ENCODE measurements around the gene RCOR1. TPM values are rescaled to one million over a fixed set of nuclear protein-coding genes. Genes with fewer than 3 reads are reported as not detected.

RCOR1 gene
- total and polyA plus RNA-seq, 7 experiments from 2014 or later: 0.63 to 34.4 (median 19.6) TPM

- H3K27me3 ChIP-seq (ENCODE audit: control insufficient read depth in 2 of 2, insufficient read depth in 2 of 2, low read length in 2 of 2): no peaks in the 10 kb centered on the region
- Mint-ChIP-seq H3K36me3 (peaks cover 0 to 11% (median 0%) of the 10 kb centered on the region in 5 donors), H3K27ac (peak overlapping the region; percentile 83 to 97 (median 92)), H3K27me3 (no peaks in the 10 kb centered on the region), H3K9me3 (peaks cover 0 to 2% (median 0%) of the 10 kb centered on the region in 11 donors), H3K4me3 (peak overlapping the region; percentile 48 to 79 (median 63)), H3K4me1 (peaks cover 14 to 44% (median 35%) of the 10 kb centered on the region in 7 donors)
- intact Hi-C loops (cut with micrococcal nuclease): loop anchor here (1.0 to 10.0 kb wide), 14 partner anchors 20 to 940 kb away; partner anchors contain the start of genes ZNF839 (in 2 of the 2), CDC42BPB (in 1 of the 2), MARK3 (in 1 of the 2) and XRCC3 (in 1 of the 2)
- H3K4me3 ChIP-seq (ENCODE audit: low read length): no peak overlapping the region
- ATAC-seq (peak; percentile 52), DNase-seq (peak; percentile 39 to 85 (median 76))
- no peaks in the 10 kb centered on the region for H3K36me3 ChIP-seq (ENCODE audit: control insufficient read depth in 2 of 3, insufficient read depth in 3 of 3, low read length in 3 of 3)
- H3K9me3 ChIP-seq (ENCODE audit: control insufficient read depth in 2 of 3, low read length in 3 of 3): no peaks in the 10 kb centered on the region
- ChIA-PET POLR2A (interaction anchor here (0.6 kb wide), 1 partner anchor 459 kb away, joined by 3 read pairs; no protein-coding TSS in a partner anchor), CTCF (interaction anchor here (0.7 to 1.4 kb wide), 2 partner anchors 9 to 244 kb away, joined by 3 read pairs; no protein-coding TSS in a partner anchor)
- H3K27ac ChIP-seq (ENCODE audit: low read depth, low read length): peak overlapping the region; percentile 79
- H3K4me1 ChIP-seq (ENCODE audit: control insufficient read depth in 2 of 2, insufficient read depth in 2 of 2, low read length in 2 of 2): peaks cover 13 to 30% of the 10 kb centered on the region in 2 donors
Measured at GRCh38 chr14:102774391-102775153, 182.1 kb downstream of the RCOR1 start.

- peak overlapping the region; percentile 63 to 98 (median 94) for H3K27ac Mint-ChIP-seq
Measured at GRCh38 chr14:102775855-102776760, 183.7 kb downstream of the RCOR1 start.

GRCh38 chr14:102776761-102777710 lies 184.6 kb downstream of the RCOR1 start, which contains the start of gene TRAF3:
TSS of gene TRAF3 (plus strand) at chr14:102777449. CDS start at chr14:102870202, 92,753 bp downstream.
- intact Hi-C loops (cut with micrococcal nuclease): loop anchor here (2.0 to 10.0 kb wide), 11 partner anchors 45 to 938 kb away; partner anchors contain the start of genes ZNF839 (in 2 of the 2), CDC42BPB (in 1 of the 2), EIF5 (in 1 of the 2) and MARK3 (in 1 of the 2)
- Mint-ChIP-seq H3K27me3 (no peaks in the 10 kb centered on the region), H3K9me3 (peaks cover 0 to 2% (median 0%) of the 10 kb centered on the region in 11 donors), H3K4me1 (peaks cover 31 to 61% (median 54%) of the 10 kb centered on the region in 7 donors), H3K27ac (peak within 1 kb of the TSS; percentile 79 to 98 (median 95)), H3K4me3 (peak within 1 kb of the TSS; percentile 86 to 98 (median 90)), H3K36me3 (peaks cover 0 to 23% (median 4%) of the 10 kb centered on the region in 5 donors)
- peak; percentile 82 to 91 (median 87) for DNase-seq
- H3K27ac ChIP-seq (ENCODE audit: low read depth, low read length): peak within 1 kb of the TSS; percentile 97
- peak within 1 kb of the TSS; percentile 64 for H3K4me3 ChIP-seq (ENCODE audit: low read length)
- CTCF ChIA-PET: no interaction called here
- peak; percentile 85 for ATAC-seq
- H3K4me1 ChIP-seq (ENCODE audit: control insufficient read depth in 2 of 2, insufficient read depth in 2 of 2, low read length in 2 of 2): peaks cover 18 to 44% of the 10 kb centered on the region in 2 donors
- no peaks in the 10 kb centered on the region for H3K27me3 ChIP-seq (ENCODE audit: control insufficient read depth in 2 of 2, insufficient read depth in 2 of 2, low read length in 2 of 2)
- no peaks in the 10 kb centered on the region for H3K36me3 ChIP-seq (ENCODE audit: control insufficient read depth in 2 of 3, insufficient read depth in 3 of 3, low read length in 3 of 3)
- POLR2A ChIA-PET: no interaction called here
- no peaks in the 10 kb centered on the region for H3K9me3 ChIP-seq (ENCODE audit: control insufficient read depth in 2 of 3, low read length in 3 of 3)

More at GRCh38 chr14:102775855-102776760, 183.7 kb downstream of the RCOR1 start:
- ChIA-PET POLR2A (interaction anchor here (0.6 kb wide), 1 partner anchor 11 kb away, joined by 3 read pairs; no protein-coding TSS in a partner anchor), CTCF (no interaction called here)
- H3K36me3 ChIP-seq (ENCODE audit: control insufficient read depth in 2 of 3, insufficient read depth in 3 of 3, low read length in 3 of 3): no peaks in the 10 kb centered on the region
- intact Hi-C loops (cut with micrococcal nuclease): loop anchor here (1.0 to 10.0 kb wide), 15 partner anchors 19 to 939 kb away; partner anchors contain the start of genes ZNF839 (in 2 of the 2), CDC42BPB (in 1 of the 2), EIF5 (in 1 of the 2) and MARK3 (in 1 of the 2)
- H3K4me3 ChIP-seq (ENCODE audit: low read length): peak overlapping the region; percentile 33
- peaks cover 18 to 44% of the 10 kb centered on the region in 2 donors for H3K4me1 ChIP-seq (ENCODE audit: control insufficient read depth in 2 of 2, insufficient read depth in 2 of 2, low read length in 2 of 2)
- DNase-seq: peak in 1 of 9 donors; percentile 41
- no peaks in the 10 kb centered on the region for H3K27me3 ChIP-seq (ENCODE audit: control insufficient read depth in 2 of 2, insufficient read depth in 2 of 2, low read length in 2 of 2)
- H3K36me3 Mint-ChIP-seq: peaks cover 0 to 21% (median 4%) of the 10 kb centered on the region in 5 donors
- ATAC-seq: no peak
- H3K27ac ChIP-seq (ENCODE audit: low read depth, low read length): peak overlapping the region; percentile 79
- peaks cover 29 to 59% (median 50%) of the 10 kb centered on the region in 7 donors for H3K4me1 Mint-ChIP-seq
- no peaks in the 10 kb centered on the region for H3K9me3 ChIP-seq (ENCODE audit: control insufficient read depth in 2 of 3, low read length in 3 of 3)
- H3K9me3 Mint-ChIP-seq: peaks cover 0 to 2% (median 0%) of the 10 kb centered on the region in 11 donors
- no peaks in the 10 kb centered on the region for H3K27me3 Mint-ChIP-seq
- H3K4me3 Mint-ChIP-seq: peak overlapping the region; percentile 55 to 86 (median 82)

- Histone ChIP-seq H3K36me3 (ENCODE audit: control insufficient read depth in 2 of 3, insufficient read depth in 3 of 3, low read length in 3 of 3) (no peaks in the 10 kb centered on the region), H3K4me3 (ENCODE audit: low read length) (peak overlapping the region; percentile 64), H3K27me3 (ENCODE audit: control insufficient read depth in 2 of 2, insufficient read depth in 2 of 2, low read length in 2 of 2) (no peaks in the 10 kb centered on the region), H3K9me3 (ENCODE audit: control insufficient read depth in 2 of 3, low read length in 3 of 3) (no peaks in the 10 kb centered on the region), H3K4me1 (ENCODE audit: control insufficient read depth in 2 of 2, insufficient read depth in 2 of 2, low read length in 2 of 2) (peaks cover 18 to 49% of the 10 kb centered on the region in 2 donors), H3K27ac (ENCODE audit: low read depth, low read length) (peak overlapping the region; percentile 97)
- Mint-ChIP-seq H3K9me3 (peaks cover 0 to 2% (median 0%) of the 10 kb centered on the region in 11 donors), H3K27ac (peak overlapping the region in 8 of 9 donors; percentile 79 to 96 (median 92)), H3K27me3 (no peaks in the 10 kb centered on the region), H3K36me3 (peaks cover 0 to 23% (median 4%) of the 10 kb centered on the region in 5 donors), H3K4me3 (peak overlapping the region; percentile 84 to 98 (median 90)), H3K4me1 (peaks cover 36 to 67% (median 62%) of the 10 kb centered on the region in 7 donors)
- POLR2A ChIA-PET: no interaction called here
- DNase-seq (peak in 1 of 9 donors; percentile 54), ATAC-seq (peak; percentile 24)
- intact Hi-C loops (cut with micrococcal nuclease): loop anchor here (1.0 to 10.0 kb wide), 13 partner anchors 27 to 937 kb away; partner anchors contain the start of genes ZNF839 (in 2 of the 2), CDC42BPB (in 1 of the 2), EIF5 (in 1 of the 2) and MARK3 (in 1 of the 2)
- CTCF ChIA-PET: no interaction called here
Measured at GRCh38 chr14:102777711-102778337, 185.4 kb downstream of the RCOR1 start.

Measured in naive thymus-derived CD4-positive, alpha-beta T cell (primary cell).